Measurements from ENCODE around the gene LTO1.

Gene LTO1

GRCh38 chr11:69662021-69662698 is 13.0 kb downstream of the LTO1 start:
- Histone ChIP-seq H3K4me3 (ENCODE audit: insufficient read length, low read depth) (no peak overlapping the region), H3K9me3 (ENCODE audit: insufficient read depth, low read length) (no peaks in the 10 kb centered on the region), H3K36me3 (ENCODE audit: insufficient read depth, insufficient read length, low read length) (peaks cover 51% of the 10 kb centered on the region), H3K9ac (ENCODE audit: insufficient read length, low read depth) (no peak overlapping the region), H3K4me1 (ENCODE audit: insufficient read depth, insufficient read length) (peaks cover 23% of the 10 kb centered on the region), H3K27me3 (ENCODE audit: insufficient read depth, insufficient read length) (no peaks in the 10 kb centered on the region)
- no peak for TF ChIP-seq ZNF274 (IDR thresholded peaks at IDR 0.05; ENCODE audit: low read depth, low read length)
- TF ChIP-seq YY1 (IDR thresholded peaks at IDR 0.05; ENCODE audit: insufficient read depth, insufficient read length) = no peak
- TF ChIP-seq SUZ12 (IDR thresholded peaks at IDR 0.05; ENCODE audit: extremely low read depth, insufficient read depth, insufficient read length) = no peak
- DNase-seq (ENCODE audit: low read depth, low spot score) = no peak

GRCh38 chr11:69661413-69661715 is 13.8 kb downstream of the LTO1 start:
- Histone ChIP-seq H3K4me3 (ENCODE audit: insufficient read length, low read depth) (no peak overlapping the region), H3K27me3 (ENCODE audit: insufficient read depth, insufficient read length) (no peaks in the 10 kb centered on the region), H3K4me1 (ENCODE audit: insufficient read depth, insufficient read length) (peaks cover 29% of the 10 kb centered on the region), H3K9ac (ENCODE audit: insufficient read length, low read depth) (no peak overlapping the region), H3K9me3 (ENCODE audit: insufficient read depth, low read length) (no peaks in the 10 kb centered on the region), H3K36me3 (ENCODE audit: insufficient read depth, insufficient read length, low read length) (peaks cover 45% of the 10 kb centered on the region)
- TF ChIP-seq SUZ12 (IDR thresholded peaks at IDR 0.05; ENCODE audit: extremely low read depth, insufficient read depth, insufficient read length) (no peak), YY1 (IDR thresholded peaks at IDR 0.05; ENCODE audit: insufficient read depth, insufficient read length) (no peak), ZNF274 (IDR thresholded peaks at IDR 0.05; ENCODE audit: low read depth, low read length) (no peak)
- DNase-seq (ENCODE audit: low read depth, low spot score) = no peak

GRCh38 chr11:69660001-69660500 is 15.1 kb downstream of the LTO1 start:
- TF ChIP-seq SUZ12 (IDR thresholded peaks at IDR 0.05; ENCODE audit: extremely low read depth, insufficient read depth, insufficient read length) (no peak), YY1 (IDR thresholded peaks at IDR 0.05; ENCODE audit: insufficient read depth, insufficient read length) (no peak)
- peaks cover 34% of the 10 kb centered on the region for H3K36me3 ChIP-seq (ENCODE audit: insufficient read depth, insufficient read length, low read length)
- H3K9me3 ChIP-seq (ENCODE audit: insufficient read depth, low read length) = no peaks in the 10 kb centered on the region
- no peaks in the 10 kb centered on the region for H3K27me3 ChIP-seq (ENCODE audit: insufficient read depth, insufficient read length)
- H3K4me3 ChIP-seq (ENCODE audit: insufficient read length, low read depth) = no peak overlapping the region
- peaks cover 29% of the 10 kb centered on the region for H3K4me1 ChIP-seq (ENCODE audit: insufficient read depth, insufficient read length)
- DNase-seq (ENCODE audit: low read depth, low spot score) = no peak
- H3K9ac ChIP-seq (ENCODE audit: insufficient read length, low read depth) = no peak overlapping the region

- Histone ChIP-seq H3K27me3 (ENCODE audit: insufficient read depth, insufficient read length) (no peaks in the 10 kb centered on the region), H3K4me3 (ENCODE audit: insufficient read length, low read depth) (no peak overlapping the region), H3K9me3 (ENCODE audit: insufficient read depth, low read length) (no peaks in the 10 kb centered on the region), H3K36me3 (ENCODE audit: insufficient read depth, insufficient read length, low read length) (peaks cover 30% of the 10 kb centered on the region), H3K9ac (ENCODE audit: insufficient read length, low read depth) (no peak overlapping the region), H3K4me1 (ENCODE audit: insufficient read depth, insufficient read length) (peaks cover 29% of the 10 kb centered on the region)
- DNase-seq (ENCODE audit: low read depth, low spot score) = no peak
- TF ChIP-seq ZNF274 (IDR thresholded peaks at IDR 0.05; ENCODE audit: low read depth, low read length) = no peak
- no peak for TF ChIP-seq SUZ12 (IDR thresholded peaks at IDR 0.05; ENCODE audit: extremely low read depth, insufficient read depth, insufficient read length)
- no peak for TF ChIP-seq YY1 (IDR thresholded peaks at IDR 0.05; ENCODE audit: insufficient read depth, insufficient read length)
These were observed 15.6 kb downstream of the LTO1 start for GRCh38 chr11:69659591-69659990.

- H3K9ac ChIP-seq (ENCODE audit: insufficient read length, low read depth) = peak overlapping the region; percentile 68
These were observed 16.3 kb downstream of the LTO1 start for GRCh38 chr11:69658626-69659450.

GRCh38 chr11:69657911-69658625 is 17.1 kb downstream of the LTO1 start:
- Histone ChIP-seq H3K9me3 (ENCODE audit: insufficient read depth, low read length) (no peaks in the 10 kb centered on the region), H3K9ac (ENCODE audit: insufficient read length, low read depth) (peak overlapping the region; percentile 68), H3K4me3 (ENCODE audit: insufficient read length, low read depth) (no peak overlapping the region), H3K4me1 (ENCODE audit: insufficient read depth, insufficient read length) (peaks cover 29% of the 10 kb centered on the region), H3K36me3 (ENCODE audit: insufficient read depth, insufficient read length, low read length) (peaks cover 32% of the 10 kb centered on the region), H3K27me3 (ENCODE audit: insufficient read depth, insufficient read length) (no peaks in the 10 kb centered on the region)
- DNase-seq (ENCODE audit: low read depth, low spot score) = peak; percentile 87
- TF ChIP-seq SUZ12 (IDR thresholded peaks at IDR 0.05; ENCODE audit: extremely low read depth, insufficient read depth, insufficient read length) (no peak), ZNF274 (IDR thresholded peaks at IDR 0.05; ENCODE audit: low read depth, low read length) (no peak), YY1 (IDR thresholded peaks at IDR 0.05; ENCODE audit: insufficient read depth, insufficient read length) (no peak)

More at GRCh38 chr11:69658626-69659450, 16.3 kb downstream of the LTO1 start:
- H3K9me3 ChIP-seq (ENCODE audit: insufficient read depth, low read length) = no peaks in the 10 kb centered on the region
- H3K27me3 ChIP-seq (ENCODE audit: insufficient read depth, insufficient read length) = no peaks in the 10 kb centered on the region
- TF ChIP-seq YY1 (IDR thresholded peaks at IDR 0.05; ENCODE audit: insufficient read depth, insufficient read length) (no peak), ZNF274 (IDR thresholded peaks at IDR 0.05; ENCODE audit: low read depth, low read length) (no peak), SUZ12 (IDR thresholded peaks at IDR 0.05; ENCODE audit: extremely low read depth, insufficient read depth, insufficient read length) (no peak)
- H3K4me1 ChIP-seq (ENCODE audit: insufficient read depth, insufficient read length) = peaks cover 29% of the 10 kb centered on the region
- H3K36me3 ChIP-seq (ENCODE audit: insufficient read depth, insufficient read length, low read length) = peaks cover 29% of the 10 kb centered on the region
- no peak for DNase-seq (ENCODE audit: low read depth, low spot score)
- H3K4me3 ChIP-seq (ENCODE audit: insufficient read length, low read depth) = no peak overlapping the region
